ENCODE measurements around the gene COL8A2.
"Not testable (repeated sequence)": the region's sequence is repeated elsewhere in the genome, so short reads cannot be mapped to it uniquely, and the experiment has no call there.

Gene COL8A2
- 0 to 0.15 reads per million in 2 donors for total RNA-seq

DNA sequence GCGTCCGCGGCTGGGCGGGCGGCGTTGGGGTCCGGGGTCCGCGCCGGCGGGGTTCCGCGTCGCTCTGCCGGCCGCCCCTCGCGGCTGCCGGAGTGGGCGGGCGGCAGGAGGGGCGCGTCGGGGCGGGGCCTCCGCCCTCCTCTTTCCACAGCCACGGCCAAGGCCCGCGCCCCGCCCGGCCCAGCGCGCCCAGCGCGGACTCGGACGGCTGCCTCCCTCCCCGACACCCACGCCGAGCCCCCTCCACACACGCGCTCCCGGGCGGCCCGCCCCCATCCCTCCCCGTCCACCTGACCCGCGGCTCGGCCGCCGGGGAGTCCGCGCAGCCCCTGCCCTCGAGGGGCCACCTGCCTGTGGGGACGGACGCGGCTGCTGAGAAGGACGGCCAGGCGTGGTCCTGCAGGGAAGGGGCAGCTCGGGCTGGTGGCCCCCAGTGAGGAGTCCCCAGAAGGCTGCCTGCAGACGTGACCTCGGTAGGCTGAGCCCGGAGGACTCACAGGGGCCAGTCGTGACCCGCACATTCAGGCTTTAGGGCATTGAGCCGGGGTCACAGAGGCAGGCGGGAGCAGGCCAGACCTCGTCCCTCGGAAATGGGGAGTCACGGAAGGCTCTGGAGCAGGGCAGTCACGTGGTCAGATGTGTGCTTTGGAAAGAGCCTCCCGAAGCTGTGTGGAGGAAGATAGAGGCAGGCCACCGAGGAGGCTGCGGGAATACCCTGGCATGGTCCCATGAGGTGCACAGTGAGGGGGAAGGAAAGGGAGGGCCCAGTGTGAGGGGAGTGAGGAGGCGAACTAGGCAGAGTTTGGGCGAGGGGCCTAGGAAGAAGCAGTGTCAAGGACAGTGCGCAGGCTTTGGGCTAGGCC is at the start of gene COL8A2:
Gene COL8A2 (minus strand): TSS at position 94 of the 863 bp plus-strand sequence. CDS start 24,980 bp downstream, outside the sequence.
- DNase-seq, result no peak

- no peak for DNase-seq
Observed at GRCh38 chr1:36174713-36175112, 49.7 kb upstream of the COL8A2 start.

GRCh38 chr1:36172983-36173382 is 48.0 kb upstream of the COL8A2 start:
- no peak for DNase-seq

GRCh38 chr1:36172017-36172747 is 47.2 kb upstream of the COL8A2 start:
- no peak for DNase-seq

- no peak for DNase-seq
Observed at GRCh38 chr1:36170643-36171412, 45.8 kb upstream of the COL8A2 start.

DNA sequence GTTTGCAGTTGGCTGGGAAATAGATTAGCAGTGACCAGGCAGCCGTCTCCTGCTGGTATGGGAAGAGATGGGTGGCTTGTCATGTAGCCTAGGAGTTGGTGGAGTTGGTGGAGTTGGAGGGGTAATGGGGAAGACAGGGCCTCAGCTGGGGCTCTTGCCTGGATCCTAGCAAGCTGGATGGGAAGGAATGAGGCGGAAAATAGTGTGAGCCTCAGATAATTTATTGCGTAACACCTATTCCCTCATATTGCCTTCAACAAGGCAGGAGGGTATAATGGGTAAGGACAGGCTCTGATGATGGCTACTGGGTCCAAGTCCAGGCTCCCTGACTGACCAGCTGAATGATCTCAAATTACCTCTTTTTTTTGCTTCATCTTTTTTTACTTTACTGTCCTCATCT is 43.5 kb upstream of the COL8A2 start:
- DNase-seq, result no peak

DNA sequence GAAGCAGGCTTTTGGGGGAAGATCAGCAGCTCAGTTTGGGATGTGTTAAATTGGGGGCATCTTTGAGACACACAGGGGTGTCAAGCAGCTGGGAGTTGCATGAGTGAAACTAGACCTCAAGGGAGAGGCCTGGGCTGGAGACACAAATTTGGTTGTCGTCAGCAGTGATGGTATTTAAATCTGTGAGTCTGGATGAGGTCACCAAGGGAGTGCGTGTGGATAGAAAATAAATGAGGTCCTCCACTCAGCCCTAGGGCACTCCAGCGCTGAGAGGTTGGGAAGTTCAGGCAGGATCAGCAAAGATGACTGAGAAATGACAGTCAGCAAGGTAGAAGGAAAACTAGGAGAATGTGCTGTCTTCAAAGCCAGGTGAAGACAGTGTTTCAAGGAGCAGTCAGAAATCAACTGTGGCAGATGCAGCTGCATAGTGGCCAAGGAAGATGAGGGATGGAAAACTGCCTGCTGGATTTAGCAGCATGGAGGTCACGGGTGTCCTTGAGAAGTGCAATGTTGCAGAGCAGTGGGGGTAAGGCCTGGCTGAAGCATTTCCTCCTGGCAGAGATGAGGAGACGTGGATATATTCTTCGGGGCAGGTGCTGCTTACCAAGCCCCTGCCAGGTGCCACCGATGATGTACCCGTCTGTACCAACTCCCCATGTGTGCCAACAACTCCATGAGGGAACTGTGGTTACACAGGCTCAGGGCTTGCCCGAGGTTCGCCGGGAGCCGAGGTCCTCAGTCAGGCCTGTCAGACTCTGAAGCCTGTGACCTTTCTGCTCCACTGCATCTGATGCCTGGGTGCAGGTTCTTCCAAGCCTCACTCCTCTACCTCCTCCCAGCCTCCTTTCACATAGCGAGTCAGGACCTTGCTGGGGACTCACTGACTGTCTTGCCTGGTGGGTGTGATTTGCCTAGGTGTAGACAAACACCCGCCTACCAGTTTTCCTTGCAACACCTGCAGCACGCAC is 42.2 kb upstream of the COL8A2 start:
- DNase-seq, result no peak

- no peak for DNase-seq
Observed at GRCh38 chr1:36166136-36166535, 41.1 kb upstream of the COL8A2 start.

- DNase-seq, result no peak
Observed at GRCh38 chr1:36165145-36165544, 40.1 kb upstream of the COL8A2 start.

DNA sequence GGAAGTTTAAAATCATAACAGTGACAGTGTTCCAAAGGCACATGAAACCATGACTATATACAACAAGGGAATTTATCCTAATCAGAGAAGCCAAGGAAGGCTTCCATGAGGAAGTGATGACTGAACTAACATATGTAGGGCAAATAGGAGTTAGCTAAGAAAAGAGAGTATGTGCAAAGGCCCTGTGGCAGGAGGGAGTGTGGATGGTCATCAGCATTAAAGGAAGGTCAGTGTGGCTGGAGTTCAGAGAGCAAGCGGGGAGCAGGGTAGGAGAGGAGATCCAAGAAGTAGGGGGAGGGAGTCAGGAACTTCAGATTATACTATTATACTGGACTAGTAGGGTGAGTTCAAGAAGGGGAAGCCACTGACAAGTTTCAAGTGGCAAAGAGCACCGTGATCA is 39.3 kb upstream of the COL8A2 start:
- DNase-seq, result no peak

GRCh38 chr1:36163426-36163825 is 38.4 kb upstream of the COL8A2 start:
- DNase-seq, result no peak

DNA sequence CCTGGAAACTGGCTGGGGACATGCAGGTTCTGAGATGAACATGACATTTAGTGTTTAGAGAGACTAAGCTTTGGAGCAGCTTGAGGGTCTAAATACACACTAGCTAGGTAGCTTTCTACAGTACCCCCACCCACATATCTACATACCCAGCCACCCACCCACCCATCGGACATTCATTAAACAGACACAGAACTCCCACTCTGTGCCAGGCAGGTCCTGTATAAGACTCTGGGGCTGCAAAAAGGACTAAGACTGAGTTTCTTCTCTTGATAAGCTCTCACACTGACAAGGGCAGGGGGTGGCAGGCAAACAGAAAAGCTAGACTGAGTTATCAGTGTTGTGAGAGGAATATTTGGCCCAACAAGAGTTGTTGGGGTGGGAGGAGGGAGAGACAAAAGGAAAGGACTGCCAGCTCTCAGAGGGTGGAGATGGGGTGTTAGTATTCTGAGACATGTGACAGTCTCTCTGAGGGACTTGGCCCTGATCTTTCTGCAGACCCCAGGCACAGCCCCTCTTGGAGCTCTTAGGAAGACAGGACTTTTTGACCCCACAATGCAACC is 37.7 kb upstream of the COL8A2 start:
- no peak for DNase-seq

DNA sequence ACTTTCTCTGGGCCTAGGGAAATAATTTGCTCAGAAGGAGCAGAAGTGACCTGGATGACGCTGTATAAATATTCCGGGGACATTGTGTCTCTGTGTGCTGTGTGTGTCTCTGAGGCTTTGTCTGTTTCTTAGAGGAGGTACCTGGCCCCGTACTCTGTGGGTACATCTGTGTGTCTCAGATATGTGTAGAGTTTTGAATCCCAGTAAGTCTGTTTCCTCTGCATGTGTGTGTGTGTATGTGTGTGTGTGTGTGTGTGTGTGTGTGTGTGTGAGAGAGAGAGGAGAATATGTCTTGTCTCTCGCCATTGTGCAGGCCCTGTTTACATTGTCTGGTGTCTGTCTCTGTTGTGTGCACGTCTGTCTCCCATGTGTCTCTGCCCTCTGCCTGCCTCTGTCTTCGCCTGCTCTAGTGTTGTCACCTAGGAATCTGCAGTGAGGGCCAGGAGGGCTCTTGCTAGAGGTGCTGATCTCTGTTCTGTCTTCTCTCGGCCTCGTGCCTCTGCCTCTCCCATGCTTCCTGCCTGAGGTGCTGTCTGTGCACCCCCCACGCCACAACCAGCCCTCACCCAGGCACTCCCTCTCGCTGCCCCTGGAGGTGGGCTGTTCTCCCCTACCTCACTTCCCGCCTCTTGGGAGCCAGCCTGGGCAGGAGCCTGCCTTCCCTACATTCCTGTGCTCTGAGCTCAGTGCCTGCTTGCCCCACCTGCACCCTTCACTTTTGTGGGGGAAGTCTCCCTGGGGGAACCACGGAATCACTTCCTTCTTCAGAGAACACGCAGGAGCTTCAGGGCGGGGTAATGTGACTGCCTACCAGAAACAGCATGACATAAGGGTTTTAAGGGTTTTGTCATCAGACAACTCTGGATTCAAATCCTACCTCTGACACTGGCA is 36.9 kb upstream of the COL8A2 start:
- DNase-seq, result no peak

GRCh38 chr1:36160949-36161485 is 36.0 kb upstream of the COL8A2 start:
- DNase-seq, result peak; percentile 26

DNA sequence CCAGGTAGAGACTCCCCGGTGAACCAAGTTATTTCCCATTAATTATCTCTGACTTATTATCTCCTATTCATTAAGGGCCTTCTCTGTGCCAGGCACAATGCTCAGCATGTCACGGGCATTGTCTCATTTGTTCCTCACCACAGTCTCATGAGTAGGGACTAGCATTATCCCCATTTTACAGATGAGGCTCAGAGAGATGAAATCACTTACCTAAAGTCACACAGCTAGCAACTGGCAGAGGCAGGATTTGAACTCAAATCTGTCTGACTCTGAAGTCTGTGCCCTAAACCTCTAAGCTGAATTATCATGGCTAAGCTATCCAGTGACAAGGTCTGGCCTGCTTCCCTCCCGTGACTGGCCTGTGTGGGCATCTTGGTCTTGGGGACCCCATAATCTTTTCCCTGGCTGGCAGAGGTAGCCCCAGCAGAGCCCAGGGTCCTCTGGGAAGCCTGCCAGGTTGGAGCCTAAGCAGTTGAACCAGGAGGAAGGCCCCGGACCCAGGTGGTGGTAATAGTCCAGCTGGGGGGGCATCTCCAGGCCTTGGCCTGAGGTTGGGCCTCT is 35.4 kb upstream of the COL8A2 start:
- no peak for DNase-seq

- DNase-seq, result no peak
Observed at GRCh38 chr1:36159614-36160387, 34.8 kb upstream of the COL8A2 start.

DNA sequence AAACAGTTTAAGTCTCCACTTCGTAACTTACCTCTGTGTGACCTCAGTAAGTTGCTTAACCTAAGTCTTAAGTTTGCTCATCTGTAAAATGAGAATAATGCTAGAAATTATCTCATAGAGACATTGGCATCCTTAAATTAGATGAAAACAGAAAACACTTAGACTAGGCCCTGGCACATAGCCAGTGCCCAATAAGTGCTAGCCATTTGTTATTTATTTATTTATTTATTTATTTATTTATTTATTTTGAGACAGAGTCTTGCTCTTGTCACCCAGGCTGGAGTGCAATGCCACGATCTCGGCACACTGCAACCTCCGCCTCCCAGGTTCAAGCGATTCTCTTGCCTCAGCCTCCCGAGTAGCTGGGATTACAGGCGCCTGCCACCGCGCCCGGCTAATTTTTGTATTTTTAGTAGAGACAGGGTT is 33.8 kb upstream of the COL8A2 start:
- DNase-seq, result not testable (repeated sequence)

DNA sequence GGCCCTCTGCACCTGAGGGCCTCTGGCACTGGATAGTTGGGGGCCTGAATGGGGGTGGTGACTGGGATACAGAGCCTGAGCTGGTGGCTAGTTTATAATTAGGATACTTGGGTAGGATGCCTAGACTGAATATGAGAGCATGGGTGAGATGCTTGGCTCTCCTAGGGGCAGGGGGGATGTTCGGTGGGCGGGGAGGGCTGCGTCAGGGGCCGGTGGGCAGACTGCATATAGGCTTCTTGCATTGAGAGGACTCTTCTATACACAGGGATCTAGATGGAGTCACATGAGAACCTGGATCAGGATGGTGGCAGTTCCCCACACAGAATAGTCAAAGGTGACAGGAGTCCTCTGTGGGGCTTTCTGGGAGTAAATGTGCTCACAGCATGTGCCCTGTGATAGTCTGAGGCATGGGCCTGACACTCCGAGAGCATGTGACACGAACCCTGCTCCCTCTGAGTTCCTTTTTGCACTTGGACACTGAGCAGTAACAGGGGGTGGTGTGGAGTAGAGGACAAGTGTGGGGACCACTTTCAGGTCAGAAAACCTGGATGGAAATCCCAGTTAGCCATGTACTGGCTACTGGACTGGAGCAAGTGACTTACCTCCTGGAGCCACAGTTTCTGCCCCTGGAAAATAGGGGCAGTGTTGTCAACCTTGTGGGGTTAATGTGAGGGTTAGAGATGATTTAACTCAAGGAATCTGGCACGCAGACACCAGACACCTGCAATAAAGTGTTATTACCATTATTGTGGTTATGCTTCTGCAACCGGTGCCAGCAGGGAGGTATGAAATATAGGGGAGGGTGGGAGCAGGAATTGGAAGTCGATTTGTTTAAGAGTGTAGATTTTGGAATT is 33.2 kb upstream of the COL8A2 start:
- DNase-seq, result no peak

Measured in activated gamma-delta T cell (primary cell).